ENCODE data around the gene RNF187. TPM values are rescaled to one million over a fixed set of nuclear protein-coding genes. Genes with fewer than 3 reads are reported as not detected.

The RNF187 gene
- total and polyA plus RNA-seq, 2 of the 13 experiments (the other 11 are each of a cell fraction or from before 2014, with no cell fraction given): 41.3 to 59.4 TPM

DNA sequence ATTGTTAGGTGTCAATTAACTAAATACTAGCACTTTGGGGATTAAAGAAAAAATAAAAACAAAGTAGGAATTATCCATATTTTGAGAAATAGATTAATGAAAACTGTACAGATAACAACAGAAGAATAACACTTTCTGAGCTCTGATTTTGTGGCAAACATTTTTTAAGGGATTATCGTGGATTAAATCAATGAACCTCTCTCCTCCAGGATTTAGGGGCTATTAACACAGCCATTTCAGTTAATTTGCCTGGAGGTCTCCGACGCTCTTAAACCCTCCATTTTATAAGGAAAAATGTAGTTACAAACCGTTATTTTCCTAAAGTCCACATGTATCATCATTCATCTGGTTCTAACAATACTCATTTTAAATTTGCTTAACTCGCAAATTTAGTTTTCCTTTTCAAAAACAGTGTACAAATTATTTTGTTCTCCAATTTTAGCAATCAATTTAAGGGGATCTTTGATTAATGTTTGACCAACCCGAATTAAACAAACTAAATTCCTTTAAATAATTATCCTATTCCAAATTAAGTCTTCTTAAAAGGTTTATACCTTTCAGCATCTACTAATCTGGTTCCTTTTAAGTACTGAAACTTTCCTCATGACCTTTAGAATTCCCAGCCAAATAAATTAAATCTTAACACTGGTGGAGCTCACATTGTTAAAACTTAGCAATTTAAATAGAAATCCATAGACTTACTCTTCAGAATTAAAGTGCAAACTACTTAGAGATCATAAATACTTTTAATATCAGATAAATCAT lies 30.7 kb upstream of the RNF187 start:
- intact Hi-C loops (cut with micrococcal nuclease; ENCODE audit: unreplicated experiment) (loop anchor here (10.0 kb wide), 1 partner anchor 972 kb away; no protein-coding TSS in a partner anchor), in situ Hi-C loops (cut with HindIII; ENCODE audit: extremely low pct_ligation_motif_present, low pct_unique_long_range_greater_than_20kb) (no loop called here)
- no peak overlapping the region for H3K4me2 ChIP-seq (ENCODE audit: low read depth, low read length)
- no peak overlapping the region for H3K4me3 ChIP-seq (replicated peaks in 1 of 3; ENCODE audit: insufficient read depth in 1 of 3, low read depth in 2 of 3, low read length in 3 of 3)
- TF ChIP-seq ZNF713 (CRISPR knock-in tag; IDR thresholded peaks at IDR 0.05) (no peak), FOXP1 (IDR thresholded peaks at IDR 0.05) (no peak), FOXP1 (CRISPR knock-in tag; IDR thresholded peaks at IDR 0.05) (no peak), HOXA5 (CRISPR knock-in tag; IDR thresholded peaks at IDR 0.05) (no peak), MLX (CRISPR knock-in tag; IDR thresholded peaks at IDR 0.05) (no peak), STAT5B (CRISPR knock-in tag; IDR thresholded peaks at IDR 0.05) (no peak), ZNF556 (CRISPR knock-in tag; IDR thresholded peaks at IDR 0.05; ENCODE audit: borderline replicate concordance) (no peak), ZFP37 (CRISPR knock-in tag; IDR thresholded peaks at IDR 0.05; ENCODE audit: borderline replicate concordance) (no peak), RNF2 (conservative IDR thresholded peaks at IDR 0.05; ENCODE audit: low read depth) (no peak), NCOR1 (IDR thresholded peaks at IDR 0.05; ENCODE audit: borderline replicate concordance, low read length) (no peak), GTF3A (CRISPR knock-in tag; conservative IDR thresholded peaks at IDR 0.05) (no peak), NPAS2 (CRISPR knock-in tag; IDR thresholded peaks at IDR 0.05; ENCODE audit: borderline replicate concordance) (no peak), ZNF430 (CRISPR knock-in tag; IDR thresholded peaks at IDR 0.05) (no peak), SRSF4 (IDR thresholded peaks at IDR 0.05; ENCODE audit: low read depth, low read length, poor library complexity, severe bottlenecking) (no peak), ZKSCAN1 (IDR thresholded peaks at IDR 0.05; ENCODE audit: low read length) (no peak)
- TF ChIP-seq, protein P1, sequence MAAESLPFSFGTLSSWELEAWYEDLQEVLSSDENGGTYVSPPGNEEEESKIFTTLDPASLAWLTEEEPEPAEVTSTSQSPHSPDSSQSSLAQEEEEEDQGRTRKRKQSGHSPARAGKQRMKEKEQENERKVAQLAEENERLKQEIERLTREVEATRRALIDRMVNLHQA (CRISPR knock-in tag; IDR thresholded peaks at IDR 0.05): no peak
- no peak overlapping the region for H2AFZ ChIP-seq (ENCODE audit: low read length)
- ATAC-seq (no peak), FAIRE-seq (no peak), DNase-seq (ENCODE audit: low spot score) (no peak)
- no peak overlapping the region for H3K9ac ChIP-seq (ENCODE audit: insufficient read depth, low read depth, low read length)
- no peak overlapping the region for H3K27ac ChIP-seq (ENCODE audit: extremely low read length, insufficient read depth, low read length)
- no peaks in the 10 kb centered on the region for H3K36me3 ChIP-seq (replicated peaks in 1 of 2; ENCODE audit: control insufficient read depth in 1 of 2, insufficient read depth in 2 of 2, low read length in 2 of 2)
- no TSS peak for BruUV-seq (replicated peaks)
- ChIA-PET POLR2A (no interaction called here), CTCF (ENCODE audit: low intra/inter-chr PET ratio, low total read pairs) (no interaction called here)
- no peaks in the 10 kb centered on the region for H3K27me3 ChIP-seq (ENCODE audit: control insufficient read depth in 1 of 2, insufficient read depth in 2 of 2, low read length in 2 of 2)
- H3K79me2 ChIP-seq (ENCODE audit: insufficient read depth, low read length): no peaks in the 10 kb centered on the region
- WGBS (ENCODE audit: low lambda C conversion rate): 28% methylated on average over 6 of the region's 6 CpGs
- H4K20me1 ChIP-seq (ENCODE audit: insufficient read depth, low read length): no peaks in the 10 kb centered on the region
- peaks cover 28% of the 10 kb centered on the region for H3K4me1 ChIP-seq (ENCODE audit: insufficient read depth, low read length)
- no peaks in the 10 kb centered on the region for H3K9me3 ChIP-seq (ENCODE audit: low read length)
